ENCODE data around the gene LEKR1.

The LEKR1 gene

DNA sequence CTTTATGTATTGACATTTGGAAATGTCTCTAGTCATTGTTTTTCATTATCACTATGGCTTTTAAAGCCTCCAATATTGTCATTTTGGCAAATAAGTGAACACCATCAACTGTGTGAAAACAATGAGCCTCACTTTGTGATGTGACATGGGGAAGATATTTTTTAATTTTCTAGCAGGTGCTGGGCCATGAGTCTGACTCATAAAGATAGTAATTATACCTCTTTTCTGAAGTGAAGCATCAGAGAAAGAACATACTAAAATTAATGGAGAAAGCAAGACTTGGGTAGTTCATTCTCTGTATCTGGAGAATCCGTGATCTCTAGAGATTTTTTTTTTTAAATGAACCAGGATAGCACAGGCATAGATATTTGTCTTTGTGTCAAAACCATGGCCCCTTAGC is 233.0 kb downstream of the LEKR1 start (continued):
- TF ChIP-seq ZNF266 (tag by site-specific recombination; IDR thresholded peaks at IDR 0.05; ENCODE audit: low read depth) = no peak
- TF ChIP-seq ZNF10 (tag by site-specific recombination; IDR thresholded peaks at IDR 0.05) = no peak

DNA sequence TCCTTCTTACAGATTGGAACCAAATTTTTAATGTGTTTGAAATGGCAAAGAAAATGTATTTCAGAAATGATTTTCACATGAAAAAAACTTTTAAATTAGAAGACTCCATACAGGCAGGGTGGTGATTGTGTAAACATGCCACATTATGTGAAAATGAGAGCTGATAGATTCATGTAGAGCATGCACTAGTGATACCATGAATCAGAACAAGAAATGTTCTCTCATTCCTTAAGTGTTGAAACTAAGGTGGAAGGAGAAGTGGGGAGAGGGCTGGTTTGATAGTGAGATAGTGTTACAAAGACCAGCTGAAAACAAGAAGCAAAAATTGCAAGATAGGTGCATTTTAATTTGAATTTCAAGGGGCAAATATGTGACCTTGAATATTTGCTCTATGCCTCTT is 233.5 kb downstream of the LEKR1 start:
- ChIA-PET CTCF (no interaction called here), POLR2A (no interaction called here)
- no peak for TF ChIP-seq ZNF274 (IDR thresholded peaks at IDR 0.05; ENCODE audit: low read length)
- no peak for TF ChIP-seq ZNF274 (tag by site-specific recombination; IDR thresholded peaks at IDR 0.05; ENCODE audit: borderline replicate concordance)
- TF ChIP-seq ZNF664 (tag by site-specific recombination; IDR thresholded peaks at IDR 0.05) = no peak
- no peak for TF ChIP-seq ZSCAN16 (tag by site-specific recombination; IDR thresholded peaks at IDR 0.05)
- TF ChIP-seq ZNF121 (tag by site-specific recombination; IDR thresholded peaks at IDR 0.05) = no peak
- TF ChIP-seq ZNF114 (tag by site-specific recombination; IDR thresholded peaks at IDR 0.05) = no peak
- no peak for TF ChIP-seq ZNF600 (tag by site-specific recombination; IDR thresholded peaks at IDR 0.05)
- TF ChIP-seq, protein P1, sequence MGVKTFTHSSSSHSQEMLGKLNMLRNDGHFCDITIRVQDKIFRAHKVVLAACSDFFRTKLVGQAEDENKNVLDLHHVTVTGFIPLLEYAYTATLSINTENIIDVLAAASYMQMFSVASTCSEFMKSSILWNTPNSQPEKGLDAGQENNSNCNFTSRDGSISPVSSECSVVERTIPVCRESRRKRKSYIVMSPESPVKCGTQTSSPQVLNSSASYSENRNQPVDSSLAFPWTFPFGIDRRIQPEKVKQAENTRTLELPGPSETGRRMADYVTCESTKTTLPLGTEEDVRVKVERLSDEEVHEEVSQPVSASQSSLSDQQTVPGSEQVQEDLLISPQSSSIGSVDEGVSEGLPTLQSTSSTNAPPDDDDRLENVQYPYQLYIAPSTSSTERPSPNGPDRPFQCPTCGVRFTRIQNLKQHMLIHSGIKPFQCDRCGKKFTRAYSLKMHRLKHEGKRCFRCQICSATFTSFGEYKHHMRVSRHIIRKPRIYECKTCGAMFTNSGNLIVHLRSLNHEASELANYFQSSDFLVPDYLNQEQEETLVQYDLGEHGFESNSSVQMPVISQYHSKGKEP (tag by site-specific recombination; IDR thresholded peaks at IDR 0.05) = no peak
- no peak for TF ChIP-seq ZNF335 (tag by site-specific recombination; conservative IDR thresholded peaks at IDR 0.05)
- no peak for TF ChIP-seq ZNF354C (tag by site-specific recombination; IDR thresholded peaks at IDR 0.05; ENCODE audit: borderline replicate concordance, low read depth)
- TF ChIP-seq ZNF426 (tag by site-specific recombination; IDR thresholded peaks at IDR 0.05) = no peak
- TF ChIP-seq, protein P2, sequence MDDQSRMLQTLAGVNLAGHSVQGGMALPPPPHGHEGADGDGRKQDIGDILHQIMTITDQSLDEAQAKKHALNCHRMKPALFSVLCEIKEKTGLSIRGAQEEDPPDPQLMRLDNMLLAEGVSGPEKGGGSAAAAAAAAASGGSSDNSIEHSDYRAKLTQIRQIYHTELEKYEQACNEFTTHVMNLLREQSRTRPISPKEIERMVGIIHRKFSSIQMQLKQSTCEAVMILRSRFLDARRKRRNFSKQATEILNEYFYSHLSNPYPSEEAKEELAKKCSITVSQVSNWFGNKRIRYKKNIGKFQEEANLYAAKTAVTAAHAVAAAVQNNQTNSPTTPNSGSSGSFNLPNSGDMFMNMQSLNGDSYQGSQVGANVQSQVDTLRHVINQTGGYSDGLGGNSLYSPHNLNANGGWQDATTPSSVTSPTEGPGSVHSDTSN (CRISPR knock-in tag; IDR thresholded peaks at IDR 0.05) = no peak
- no peak for TF ChIP-seq ZNF423 (tag by site-specific recombination; IDR thresholded peaks at IDR 0.05)
- TF ChIP-seq ZNF629 (tag by site-specific recombination; IDR thresholded peaks at IDR 0.05) = no peak
- no peak for TF ChIP-seq ZNF768 (tag by site-specific recombination; IDR thresholded peaks at IDR 0.05)
- TF ChIP-seq, protein P3, sequence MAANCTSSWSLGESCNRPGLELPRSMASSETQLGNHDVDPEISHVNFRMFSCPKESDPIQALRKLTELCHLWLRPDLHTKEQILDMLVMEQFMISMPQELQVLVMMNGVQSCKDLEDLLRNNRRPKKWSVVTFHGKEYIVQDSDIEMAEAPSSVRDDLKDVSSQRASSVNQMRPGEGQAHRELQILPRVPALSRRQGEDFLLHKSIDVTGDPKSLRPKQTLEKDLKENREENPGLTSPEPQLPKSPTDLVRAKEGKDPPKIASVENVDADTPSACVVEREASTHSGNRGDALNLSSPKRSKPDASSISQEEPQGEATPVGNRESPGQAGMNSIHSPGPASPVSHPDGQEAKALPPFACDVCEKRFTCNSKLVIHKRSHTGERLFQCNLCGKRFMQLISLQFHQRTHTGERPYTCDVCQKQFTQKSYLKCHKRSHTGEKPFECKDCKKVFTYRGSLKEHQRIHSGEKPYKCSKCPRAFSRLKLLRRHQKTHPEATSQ (tag by site-specific recombination; IDR thresholded peaks at IDR 0.05) = no peak
- TF ChIP-seq ZNF501 (tag by site-specific recombination; IDR thresholded peaks at IDR 0.05) = no peak
- no peak for TF ChIP-seq KLF9 (tag by site-specific recombination; IDR thresholded peaks at IDR 0.05; ENCODE audit: low read depth)
- Histone ChIP-seq H3K4me3 (ENCODE audit: low read depth, low read length) (no peak overlapping the region), H3K27ac (ENCODE audit: extremely low read depth, low read depth, low read length) (no peak overlapping the region), H3K4me1 (ENCODE audit: control insufficient read depth, insufficient read depth, low read length) (no peaks in the 10 kb centered on the region; the same call in 1 of the 2 replicates), H3K9me3 (ENCODE audit: control insufficient read depth, insufficient read depth, low read depth, low read length) (no peaks in the 10 kb centered on the region), H3K36me3 (ENCODE audit: control insufficient read depth in 2 of 2, insufficient read depth in 1 of 2, low read length in 2 of 2) (no peaks in the 10 kb centered on the region)

DNA sequence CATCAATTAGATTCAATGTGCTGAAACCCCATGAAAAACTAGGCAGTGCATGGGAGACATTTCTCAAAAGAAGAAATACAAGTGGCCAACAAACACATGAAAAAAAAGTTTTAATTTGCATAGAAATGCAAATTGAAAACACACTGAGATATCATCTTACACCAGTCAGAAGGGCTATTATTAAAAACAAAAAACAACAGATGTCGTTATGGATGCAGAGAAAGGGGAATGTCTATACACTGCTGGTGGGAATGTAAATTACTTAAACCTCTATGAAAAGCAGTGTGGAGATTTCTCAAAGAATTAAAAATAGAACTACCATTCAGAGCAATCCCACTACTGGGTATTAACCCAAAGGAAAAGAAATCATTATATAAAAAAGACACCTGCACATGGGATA is 235.1 kb downstream of the LEKR1 start:
- H3K9me3 ChIP-seq (ENCODE audit: control insufficient read depth, insufficient read depth, low read depth, low read length) = no peaks in the 10 kb centered on the region
- POLR2A ChIA-PET = no interaction called here
- H3K27ac ChIP-seq (ENCODE audit: extremely low read depth, low read depth, low read length) = no peak overlapping the region
- no peaks in the 10 kb centered on the region for H3K36me3 ChIP-seq (ENCODE audit: control insufficient read depth in 2 of 2, insufficient read depth in 1 of 2, low read length in 2 of 2)
- no peak overlapping the region for H3K4me3 ChIP-seq (ENCODE audit: low read depth, low read length)
- CTCF ChIA-PET = no interaction called here
- H3K4me1 ChIP-seq (ENCODE audit: control insufficient read depth, insufficient read depth, low read length) = no peaks in the 10 kb centered on the region; the same call in 1 of the 2 replicates
- TF ChIP-seq ZNF529 (tag by site-specific recombination; IDR thresholded peaks at IDR 0.05; ENCODE audit: insufficient replicate concordance) (no peak), ZFP41 (tag by site-specific recombination; IDR thresholded peaks at IDR 0.05; ENCODE audit: borderline replicate concordance) (no peak), FEZF1 (tag by site-specific recombination; IDR thresholded peaks at IDR 0.05) (no peak), HOXC10 (CRISPR knock-in tag; IDR thresholded peaks at IDR 0.05) (no peak), ZNF266 (tag by site-specific recombination; IDR thresholded peaks at IDR 0.05; ENCODE audit: low read depth) (no peak), ZFP3 (tag by site-specific recombination; IDR thresholded peaks at IDR 0.05; ENCODE audit: low read depth) (no peak), ZNF768 (tag by site-specific recombination; IDR thresholded peaks at IDR 0.05) (no peak), SCRT2 (tag by site-specific recombination; IDR thresholded peaks at IDR 0.05) (no peak), ZNF146 (tag by site-specific recombination; IDR thresholded peaks at IDR 0.05) (no peak), YY1 (tag by site-specific recombination; IDR thresholded peaks at IDR 0.05) (no peak)
- TF ChIP-seq, protein P4, sequence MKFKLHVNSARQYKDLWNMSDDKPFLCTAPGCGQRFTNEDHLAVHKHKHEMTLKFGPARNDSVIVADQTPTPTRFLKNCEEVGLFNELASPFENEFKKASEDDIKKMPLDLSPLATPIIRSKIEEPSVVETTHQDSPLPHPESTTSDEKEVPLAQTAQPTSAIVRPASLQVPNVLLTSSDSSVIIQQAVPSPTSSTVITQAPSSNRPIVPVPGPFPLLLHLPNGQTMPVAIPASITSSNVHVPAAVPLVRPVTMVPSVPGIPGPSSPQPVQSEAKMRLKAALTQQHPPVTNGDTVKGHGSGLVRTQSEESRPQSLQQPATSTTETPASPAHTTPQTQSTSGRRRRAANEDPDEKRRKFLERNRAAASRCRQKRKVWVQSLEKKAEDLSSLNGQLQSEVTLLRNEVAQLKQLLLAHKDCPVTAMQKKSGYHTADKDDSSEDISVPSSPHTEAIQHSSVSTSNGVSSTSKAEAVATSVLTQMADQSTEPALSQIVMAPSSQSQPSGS (tag by site-specific recombination; IDR thresholded peaks at IDR 0.05; ENCODE audit: low read depth) = no peak
